Central memory CD8-positive, alpha-beta T cell (primary cell): ENCODE measurements around the gene MYL12A.
"Not testable (repeated sequence)": the region's sequence is repeated elsewhere in the genome, so short reads cannot be mapped to it uniquely, and the experiment has no call there.

Experiments used
- ATAC-seq: fragments of 150-1000 bp; cut with Tn5 transposase; replicated peaks from 2 replicates; pipeline ENCODE4 v1.10.0; 2022; ENCODE audit warnings: mild to moderate bottlenecking, moderate FRiP score, moderate number of reproducible peaks; ENCODE audit not compliant: poor library complexity, severe bottlenecking; ENCODE audit errors: extremely low read depth
- DNase-seq, 2 donors: peaks; one replicate each; pipeline ENCODE4 v3.0.0; 2021; ENCODE audit warnings: low spot score in 2 of 2
- H3K27ac Mint-ChIP-seq: one replicate; pipeline ENCODE4 v1.8.0; 2022; ENCODE audit warnings: low read depth, mild to moderate bottlenecking, moderate library complexity, mixed read lengths
- H3K27me3 Mint-ChIP-seq: one replicate; pipeline ENCODE4 v1.8.0; 2022; ENCODE audit warnings: mixed read lengths
- H3K36me3 Mint-ChIP-seq: one replicate; pipeline ENCODE4 v1.8.0; 2022; ENCODE audit warnings: mild to moderate bottlenecking, moderate library complexity, mixed read lengths; ENCODE audit not compliant: insufficient read depth
- H3K4me1 Mint-ChIP-seq: one replicate; pipeline ENCODE4 v1.8.0; 2022; ENCODE audit warnings: mixed read lengths
- H3K4me3 Mint-ChIP-seq: one replicate; pipeline ENCODE4 v1.8.0; 2022; ENCODE audit warnings: mild to moderate bottlenecking, moderate library complexity, mixed read lengths
- H3K9me3 Mint-ChIP-seq: one replicate; pipeline ENCODE4 v1.8.0; 2022; ENCODE audit warnings: mixed read lengths

The MYL12A gene

DNA sequence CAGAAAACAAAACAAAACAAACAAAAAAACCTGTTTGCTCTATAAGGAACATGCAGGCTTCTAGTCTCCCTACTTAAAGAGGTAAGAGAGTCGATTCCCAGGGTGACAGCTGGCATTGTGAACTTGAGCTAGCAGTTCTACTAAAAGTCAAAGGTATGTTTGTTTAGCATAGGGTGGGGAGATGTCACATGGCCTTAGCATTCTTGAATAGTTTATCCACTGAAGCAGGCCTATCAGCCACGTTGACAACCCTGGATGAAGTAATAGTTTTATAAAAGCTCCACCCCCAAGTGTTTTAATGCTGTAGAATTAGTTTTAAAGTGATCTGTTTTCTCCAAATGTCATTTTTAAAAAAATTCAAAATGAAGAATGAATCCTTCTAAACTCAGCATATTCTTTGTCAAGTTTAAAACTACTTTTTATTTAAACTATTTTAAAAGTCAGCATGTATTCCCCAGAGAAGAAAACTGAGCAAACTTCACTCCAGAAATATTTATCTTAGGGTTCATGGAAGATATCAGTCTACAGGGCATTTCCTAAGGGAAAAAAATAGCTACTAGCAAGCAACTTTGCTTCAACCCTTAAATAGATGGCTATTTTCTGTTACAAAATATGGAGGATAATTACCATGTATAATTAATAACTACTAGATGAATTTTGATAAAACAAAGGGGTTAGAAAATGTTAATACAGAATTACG lies 29.5 kb upstream of the MYL12A start:
- Mint-ChIP-seq H3K27ac (no peak overlapping the region), H3K27me3 (no peaks in the 10 kb centered on the region), H3K36me3 (no peaks in the 10 kb centered on the region), H3K9me3 (no peaks in the 10 kb centered on the region), H3K4me3 (no peak overlapping the region), H3K4me1 (no peaks in the 10 kb centered on the region)
- no peak for ATAC-seq
- DNase-seq: no peak

DNA sequence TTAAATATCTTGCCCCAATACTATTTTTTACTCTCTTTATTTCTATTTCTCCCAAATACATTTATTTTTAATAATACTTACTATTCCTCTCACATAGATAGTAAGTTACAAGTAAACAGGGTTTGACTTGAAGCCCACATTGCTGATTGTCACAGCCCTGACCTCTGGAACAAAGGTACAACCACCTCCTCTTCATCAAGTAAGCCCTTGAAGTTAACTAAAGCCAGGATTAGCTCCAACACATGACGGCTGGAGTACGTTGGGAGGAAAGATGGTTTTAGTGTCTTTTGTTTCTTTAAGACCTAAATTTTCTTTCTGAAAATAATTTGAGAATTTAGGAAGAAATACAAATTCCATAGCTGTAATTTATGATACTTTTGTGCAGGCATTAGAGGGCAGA lies 28.8 kb upstream of the MYL12A start:
- H3K9me3 Mint-ChIP-seq: no peaks in the 10 kb centered on the region
- H3K27me3 Mint-ChIP-seq: no peaks in the 10 kb centered on the region
- H3K27ac Mint-ChIP-seq: no peak overlapping the region
- no peak overlapping the region for H3K4me3 Mint-ChIP-seq
- no peaks in the 10 kb centered on the region for H3K36me3 Mint-ChIP-seq
- H3K4me1 Mint-ChIP-seq: no peaks in the 10 kb centered on the region
- ATAC-seq: no peak
- no peak for DNase-seq

DNA sequence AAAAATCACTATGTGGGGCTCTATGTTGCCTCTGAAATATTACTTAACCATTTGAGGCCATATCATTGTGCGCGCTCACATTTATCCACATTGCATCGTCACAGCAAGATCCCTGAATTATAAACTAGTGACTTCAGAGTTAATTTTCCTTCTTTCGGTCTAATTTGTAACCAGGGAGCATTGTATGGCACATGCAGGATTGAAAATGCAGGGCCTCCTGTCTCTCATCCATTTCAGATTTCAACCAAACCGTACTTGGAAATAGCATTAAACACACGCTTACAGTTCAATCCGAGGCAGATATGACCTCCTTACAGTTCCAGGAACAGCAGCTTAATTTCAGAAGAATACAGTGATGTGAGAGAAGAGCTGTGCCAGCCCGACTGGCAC lies 28.4 kb upstream of the MYL12A start:
- ATAC-seq: no peak
- no peaks in the 10 kb centered on the region for H3K27me3 Mint-ChIP-seq
- no peak overlapping the region for H3K27ac Mint-ChIP-seq
- no peaks in the 10 kb centered on the region for H3K4me1 Mint-ChIP-seq
- no peaks in the 10 kb centered on the region for H3K9me3 Mint-ChIP-seq
- no peak overlapping the region for H3K4me3 Mint-ChIP-seq
- H3K36me3 Mint-ChIP-seq: no peaks in the 10 kb centered on the region
- DNase-seq: no peak

DNA sequence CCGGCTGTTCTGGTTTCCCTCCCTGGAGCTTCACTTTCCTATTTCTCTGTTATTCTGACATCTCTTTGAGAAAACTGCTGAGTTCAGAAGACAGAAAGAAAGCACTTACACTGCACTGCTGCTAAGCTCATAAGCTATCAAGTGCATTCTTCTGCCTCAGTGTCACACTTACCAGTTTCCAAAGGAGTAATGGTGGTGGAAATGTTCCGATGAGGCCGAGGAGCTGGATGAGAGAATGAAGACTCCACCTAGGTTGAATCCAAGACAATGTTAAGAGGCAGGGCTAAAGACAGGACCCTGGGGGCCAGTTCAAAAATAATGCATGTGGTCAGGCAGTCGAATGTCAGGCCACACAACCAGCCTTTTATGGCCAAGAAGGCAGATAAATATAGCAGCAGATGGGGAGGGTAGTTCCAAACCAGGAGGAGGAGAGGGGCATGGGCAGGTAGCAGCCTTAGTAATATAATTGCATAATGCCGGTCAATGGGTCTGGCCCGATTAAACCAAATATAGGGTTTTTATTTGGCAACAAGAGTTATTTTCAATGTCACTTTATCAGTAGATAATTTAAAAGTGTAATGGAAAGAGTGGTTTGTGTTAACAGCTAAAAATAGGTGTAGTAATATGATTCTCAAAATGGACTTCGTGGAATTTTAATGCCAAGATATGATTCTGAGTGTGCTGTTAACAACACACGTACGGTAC lies 27.8 kb upstream of the MYL12A start, which contains the start of gene MYOM1:
MYOM1 (minus strand) TSS at position 338 of the 705 bp plus-strand sequence. CDS start 4,745 bp downstream, outside the sequence.
- DNase-seq: no peak
- no peaks in the 10 kb centered on the region for H3K36me3 Mint-ChIP-seq
- no peak within 1 kb of the TSS for H3K27ac Mint-ChIP-seq
- H3K27me3 Mint-ChIP-seq: no peaks in the 10 kb centered on the region
- ATAC-seq: no peak
- no peaks in the 10 kb centered on the region for H3K4me1 Mint-ChIP-seq
- H3K9me3 Mint-ChIP-seq: no peaks in the 10 kb centered on the region
- no peak within 1 kb of the TSS for H3K4me3 Mint-ChIP-seq

DNA sequence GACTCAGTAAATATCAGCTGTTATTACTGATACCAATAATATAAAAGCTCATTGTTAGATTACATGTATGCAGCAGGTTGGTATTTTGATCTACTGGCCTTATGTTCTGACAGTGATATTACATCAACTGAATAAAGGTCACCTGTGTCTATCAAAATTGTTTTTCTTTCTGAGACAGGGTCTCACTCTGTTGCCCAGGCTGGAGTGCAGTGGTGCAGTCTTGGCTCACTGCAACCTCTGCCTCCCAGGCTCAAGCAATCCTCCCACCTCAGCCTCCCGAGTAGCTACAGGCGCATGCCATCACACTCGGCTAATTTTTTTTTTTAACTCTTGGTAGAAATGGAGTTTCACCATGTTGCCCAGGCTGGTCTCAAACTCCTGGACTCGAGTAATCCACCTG lies 26.7 kb upstream of the MYL12A start:
- H3K9me3 Mint-ChIP-seq, DNase-seq, ATAC-seq, H3K4me1 Mint-ChIP-seq, H3K27ac Mint-ChIP-seq, H3K36me3 Mint-ChIP-seq, H3K4me3 Mint-ChIP-seq, H3K27me3 Mint-ChIP-seq: not testable (repeated sequence)

DNA sequence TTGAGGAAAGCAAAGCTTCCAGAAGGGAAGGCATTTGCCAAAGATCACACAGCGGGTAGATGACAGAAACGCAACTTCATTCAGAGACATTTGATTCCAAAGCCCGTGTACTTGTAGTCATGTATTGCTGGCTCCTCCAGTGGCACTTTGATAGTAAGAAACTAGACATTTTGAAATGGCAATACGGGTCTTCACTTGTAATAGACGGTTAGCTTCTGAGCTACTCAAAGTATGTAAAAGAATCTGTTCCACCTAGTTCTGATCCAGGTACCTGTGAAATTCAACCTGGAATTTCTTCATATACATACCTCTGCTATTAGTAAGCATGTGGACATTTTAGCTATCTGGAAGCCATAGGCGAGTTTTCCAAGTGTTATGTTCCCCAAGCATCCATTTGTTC lies 26.1 kb upstream of the MYL12A start:
- Mint-ChIP-seq H3K36me3 (no peaks in the 10 kb centered on the region), H3K4me1 (no peaks in the 10 kb centered on the region), H3K4me3 (no peak overlapping the region), H3K9me3 (no peaks in the 10 kb centered on the region), H3K27me3 (no peaks in the 10 kb centered on the region), H3K27ac (no peak overlapping the region)
- no peak for ATAC-seq
- no peak for DNase-seq

DNA sequence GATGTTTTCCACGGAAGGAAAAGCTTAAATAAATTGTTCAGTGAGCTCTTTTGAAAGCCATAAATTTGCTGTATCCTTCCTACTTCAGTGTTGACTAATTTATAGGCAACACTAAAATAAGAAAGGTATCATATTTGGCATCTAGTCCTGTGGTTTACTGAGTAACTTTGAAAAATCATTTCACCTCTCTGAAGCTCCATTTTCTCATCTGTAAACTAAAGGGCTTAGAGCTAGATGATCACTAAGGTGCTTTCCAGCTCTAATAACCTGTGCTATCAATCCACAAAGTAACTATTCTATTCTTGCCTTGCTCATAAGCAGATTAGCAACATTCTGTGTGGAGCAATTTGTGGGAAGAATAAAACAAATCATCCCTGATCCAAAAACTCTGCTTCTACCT lies 24.2 kb upstream of the MYL12A start:
- no peaks in the 10 kb centered on the region for H3K4me1 Mint-ChIP-seq
- no peaks in the 10 kb centered on the region for H3K9me3 Mint-ChIP-seq
- DNase-seq (no peak), ATAC-seq (no peak)
- no peaks in the 10 kb centered on the region for H3K27me3 Mint-ChIP-seq
- H3K4me3 Mint-ChIP-seq: no peak overlapping the region
- H3K36me3 Mint-ChIP-seq: no peaks in the 10 kb centered on the region
- H3K27ac Mint-ChIP-seq: no peak overlapping the region

DNA sequence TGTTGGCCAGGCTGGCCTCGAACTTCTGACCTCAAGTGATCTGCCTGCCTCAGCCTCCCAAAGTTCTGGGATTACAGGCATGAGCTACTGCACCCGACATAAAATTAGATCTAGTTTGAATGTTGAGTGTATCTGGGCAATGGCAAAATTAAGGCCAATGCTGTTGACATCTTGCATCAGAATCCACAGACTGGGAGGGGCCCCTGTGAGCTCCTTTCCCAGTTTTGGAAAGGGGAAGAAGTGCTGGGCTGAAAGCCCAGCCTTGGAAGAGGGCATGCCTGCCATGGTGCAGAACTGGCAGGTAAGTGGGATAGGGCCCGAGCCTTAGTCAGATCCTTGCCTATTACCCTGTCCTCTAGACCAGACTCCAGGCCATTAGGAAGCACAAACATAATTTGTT lies 23.4 kb upstream of the MYL12A start:
- no peaks in the 10 kb centered on the region for H3K9me3 Mint-ChIP-seq
- no peaks in the 10 kb centered on the region for H3K27me3 Mint-ChIP-seq
- H3K27ac Mint-ChIP-seq: no peak overlapping the region
- ATAC-seq: no peak
- no peak overlapping the region for H3K4me3 Mint-ChIP-seq
- H3K4me1 Mint-ChIP-seq: no peaks in the 10 kb centered on the region
- no peaks in the 10 kb centered on the region for H3K36me3 Mint-ChIP-seq
- no peak for DNase-seq

DNA sequence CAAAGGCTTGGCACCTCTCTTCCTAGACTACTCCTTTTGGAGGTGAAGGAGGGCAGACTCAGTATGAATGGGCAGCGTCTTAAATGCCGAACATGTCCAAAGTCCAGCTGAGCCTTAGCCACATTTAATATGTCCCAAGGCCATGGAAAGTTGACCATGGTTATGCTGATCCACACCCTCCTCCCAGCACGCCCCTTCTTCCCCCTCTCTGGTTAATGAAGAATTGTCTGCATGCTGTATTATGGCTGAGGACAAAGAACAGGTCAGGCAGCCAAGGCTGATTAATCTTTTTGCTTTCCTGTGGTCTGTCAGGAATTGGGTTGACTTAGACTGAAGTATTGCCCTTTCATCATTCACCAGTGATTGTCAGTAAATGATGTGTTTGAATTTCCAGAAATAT lies 22.0 kb upstream of the MYL12A start:
- ATAC-seq: no peak
- no peaks in the 10 kb centered on the region for H3K36me3 Mint-ChIP-seq
- no peaks in the 10 kb centered on the region for H3K9me3 Mint-ChIP-seq
- no peak overlapping the region for H3K27ac Mint-ChIP-seq
- H3K4me1 Mint-ChIP-seq: no peaks in the 10 kb centered on the region
- DNase-seq: no peak
- no peaks in the 10 kb centered on the region for H3K27me3 Mint-ChIP-seq
- no peak overlapping the region for H3K4me3 Mint-ChIP-seq

DNA sequence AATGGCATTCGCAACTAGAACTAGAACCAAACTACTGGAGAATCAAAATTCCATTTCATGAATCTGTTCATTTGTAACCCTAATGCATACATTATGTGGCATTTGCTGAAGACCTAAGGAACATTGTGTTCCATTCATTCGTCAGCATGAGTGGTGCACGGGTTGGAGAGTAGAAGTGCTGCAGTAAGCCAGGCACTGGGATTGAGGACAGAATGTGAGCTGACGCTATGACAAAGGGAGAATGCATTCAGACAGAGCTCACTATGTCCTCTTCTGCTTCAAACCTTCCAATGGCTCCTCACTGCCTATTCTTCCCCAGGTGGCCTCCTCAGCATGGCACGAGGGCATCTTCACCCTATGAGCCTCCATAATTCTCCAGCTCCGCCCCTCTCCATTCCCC lies 21.6 kb upstream of the MYL12A start:
- DNase-seq (no peak), ATAC-seq (no peak)
- Mint-ChIP-seq H3K27ac (no peak overlapping the region), H3K9me3 (no peaks in the 10 kb centered on the region), H3K4me1 (no peaks in the 10 kb centered on the region), H3K36me3 (no peaks in the 10 kb centered on the region), H3K4me3 (no peak overlapping the region), H3K27me3 (no peaks in the 10 kb centered on the region)

DNA sequence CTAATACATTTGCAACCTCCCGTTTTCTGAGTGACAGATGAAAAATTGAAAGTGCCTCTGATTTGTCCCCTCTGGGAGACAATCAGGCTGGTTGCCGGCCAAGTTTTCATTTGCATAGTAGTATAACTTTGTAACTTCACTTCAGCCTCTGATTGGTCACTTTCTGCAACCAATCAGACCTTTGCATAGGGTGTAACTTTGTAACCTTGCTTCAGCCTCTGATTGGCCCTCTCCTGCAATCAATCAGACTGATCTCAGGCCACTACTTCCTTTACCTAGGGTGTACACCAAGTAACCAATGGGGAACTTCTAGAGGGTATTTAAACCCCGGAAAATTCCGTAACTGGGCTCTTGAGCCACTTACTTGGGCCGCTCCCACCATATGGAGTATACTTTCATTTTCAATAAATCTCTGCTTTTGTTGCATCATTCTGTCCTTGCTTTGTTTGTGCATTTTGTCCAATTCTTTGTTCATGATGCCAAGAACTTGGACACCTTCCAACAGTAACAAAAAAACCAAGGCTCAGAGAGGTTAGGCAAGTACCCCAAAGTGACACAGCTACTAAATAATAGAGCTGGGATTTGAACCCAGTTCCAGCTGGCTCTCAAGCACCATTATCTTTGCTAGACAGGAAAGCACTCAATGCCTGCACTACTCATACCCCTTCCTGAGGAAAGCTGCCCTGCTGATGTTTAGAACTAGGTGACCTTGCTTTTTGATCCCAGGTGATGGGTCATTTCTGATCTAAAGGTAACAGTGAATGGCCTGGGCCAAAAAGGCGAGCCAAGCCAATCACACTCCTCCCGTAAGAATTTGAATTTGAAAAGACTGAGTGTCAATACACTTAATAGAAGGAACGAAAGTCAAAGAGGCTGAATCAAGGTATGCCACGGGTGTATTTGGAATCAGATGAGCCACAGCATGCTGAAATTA lies 16.9 kb upstream of the MYL12A start:
- no peaks in the 10 kb centered on the region for H3K4me1 Mint-ChIP-seq
- ATAC-seq: no peak

DNA sequence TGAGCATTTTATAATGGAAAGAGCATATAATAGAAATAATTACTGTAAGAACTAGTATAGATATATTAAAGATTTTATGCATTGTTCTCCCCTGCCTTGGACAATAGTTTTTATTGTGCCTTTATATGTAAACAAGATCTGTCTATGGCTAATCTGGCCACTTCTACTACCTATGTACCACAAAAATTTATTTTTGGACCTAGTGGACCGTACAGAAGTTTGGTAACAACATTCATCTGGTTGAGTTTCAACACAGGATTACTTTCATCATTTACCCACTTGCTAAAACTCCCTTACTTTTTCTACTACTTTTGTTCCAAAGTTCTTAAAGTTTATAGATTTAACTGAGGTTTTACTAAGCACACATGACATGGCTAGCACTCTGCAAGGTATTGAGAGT lies 14.6 kb upstream of the MYL12A start:
- Mint-ChIP-seq H3K27ac (no peak overlapping the region), H3K36me3 (no peaks in the 10 kb centered on the region), H3K4me3 (no peak overlapping the region), H3K27me3 (no peaks in the 10 kb centered on the region), H3K4me1 (no peaks in the 10 kb centered on the region), H3K9me3 (no peaks in the 10 kb centered on the region)
- ATAC-seq (no peak), DNase-seq (no peak)

More for the DNA sequence above, 16.9 kb upstream of the MYL12A start:
- Mint-ChIP-seq H3K36me3 (no peaks in the 10 kb centered on the region), H3K4me3 (no peak overlapping the region), H3K27me3 (no peaks in the 10 kb centered on the region), H3K27ac (no peak overlapping the region), H3K9me3 (no peaks in the 10 kb centered on the region)
- DNase-seq: no peak
